ENCODE measurements around the gene SYTL3. TPM values are rescaled to one million over a fixed set of nuclear protein-coding genes. Genes with fewer than 3 reads are reported as not detected.
"Not testable (repeated sequence)": the region's sequence is repeated elsewhere in the genome, so short reads cannot be mapped to it uniquely, and the experiment has no call there.

Gene SYTL3
- total RNA-seq, 1 experiment from 2014 or later = 0.28 TPM

DNA sequence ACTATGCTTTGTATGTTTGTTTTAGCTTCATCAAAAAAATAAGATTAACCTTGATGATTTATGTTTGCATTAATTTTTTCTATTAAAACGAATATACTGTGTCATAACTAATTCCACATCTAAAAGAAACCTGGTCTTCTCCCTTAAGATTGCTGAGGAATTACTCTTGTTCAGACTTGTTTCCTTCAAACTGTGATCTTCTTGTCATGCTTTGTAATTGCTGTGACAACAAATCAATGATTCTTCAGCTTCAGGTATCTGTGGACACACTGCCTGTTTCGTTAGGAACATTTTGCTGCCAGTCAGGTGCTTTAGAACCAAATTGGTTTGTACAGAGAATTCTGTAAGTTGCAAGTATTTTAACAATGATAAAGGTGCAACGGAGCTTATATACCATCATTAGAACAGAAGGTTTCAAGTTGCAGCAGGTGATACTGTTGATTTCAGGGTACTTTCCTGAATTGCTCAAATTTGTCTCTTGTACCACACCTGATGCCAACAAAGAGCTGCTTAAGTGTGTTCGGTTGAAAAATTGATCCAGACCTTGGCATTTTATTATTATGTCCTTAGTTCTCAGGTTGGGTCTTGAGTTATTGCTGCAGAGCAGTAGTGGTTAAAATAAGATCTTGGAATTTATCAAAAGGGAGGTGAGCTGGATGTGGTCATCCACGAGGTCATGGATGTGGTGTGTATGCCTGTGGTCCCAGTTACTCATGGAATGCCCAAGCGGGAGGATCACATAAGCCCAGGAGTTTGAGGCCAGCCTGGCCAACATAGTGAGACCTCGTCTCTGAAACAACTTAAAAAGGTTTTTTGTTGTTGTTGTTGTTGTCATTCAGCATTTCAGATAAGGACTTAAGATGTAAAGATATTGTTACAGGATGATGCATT, 19.5 kb downstream of the SYTL3 start:
- H3K27ac Mint-ChIP-seq = no peak overlapping the region

DNA sequence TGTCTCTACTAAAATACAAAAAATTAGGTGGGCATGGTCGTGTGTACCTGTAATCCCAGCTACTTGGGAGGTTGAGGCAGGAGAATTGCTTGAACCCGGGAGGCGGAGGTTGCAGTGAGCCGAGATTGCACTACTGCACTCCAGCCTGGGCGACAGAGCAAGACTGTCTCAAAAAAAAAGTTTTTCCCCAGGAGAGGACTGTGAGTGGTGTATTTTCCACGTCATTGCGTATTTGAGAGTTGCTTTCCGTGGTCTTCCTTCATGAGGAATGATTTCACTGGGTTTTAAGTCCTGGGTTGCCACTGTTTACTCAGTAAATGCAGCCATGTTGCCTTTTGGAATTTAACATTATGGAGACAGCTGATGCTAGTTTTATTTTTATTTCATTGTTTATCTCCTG, 22.3 kb downstream of the SYTL3 start:
- H3K27ac Mint-ChIP-seq; H3K4me3 Mint-ChIP-seq; H3K9me3 Mint-ChIP-seq; H3K36me3 Mint-ChIP-seq; H3K4me1 Mint-ChIP-seq; DNase-seq (ENCODE audit: low spot score); ATAC-seq; H3K27me3 Mint-ChIP-seq (ENCODE audit: low read depth); POLR2A ChIA-PET: not testable (repeated sequence)
- CTCF ChIA-PET = interaction anchor here (0.7 to 4.5 kb wide), 4 partner anchors 9 to 559 kb away, joined by 4 to 14 read pairs (median 5); no protein-coding TSS in a partner anchor

More for the DNA sequence above, 19.5 kb downstream of the SYTL3 start:
- Mint-ChIP-seq H3K27me3 (ENCODE audit: low read depth) (no peaks in the 10 kb centered on the region), H3K9me3 (no peaks in the 10 kb centered on the region), H3K4me1 (no peaks in the 10 kb centered on the region), H3K4me3 (no peak overlapping the region), H3K36me3 (no peaks in the 10 kb centered on the region)
- ChIA-PET CTCF (interaction anchor here (1.6 kb wide), 1 partner anchor 9 kb away, joined by 5 read pairs; no protein-coding TSS in a partner anchor), POLR2A (no interaction called here)
- ATAC-seq = no peak
- DNase-seq (ENCODE audit: low spot score) = no peak
- TF ChIP-seq NFATC4 (CRISPR knock-in tag; IDR thresholded peaks at IDR 0.05) (no peak), NR1H2 (CRISPR knock-in tag; IDR thresholded peaks at IDR 0.05) (no peak), ZBTB21 (CRISPR knock-in tag; IDR thresholded peaks at IDR 0.05; ENCODE audit: borderline replicate concordance) (no peak), CREB1 (CRISPR knock-in tag; IDR thresholded peaks at IDR 0.05) (no peak), FOXJ3 (CRISPR knock-in tag; IDR thresholded peaks at IDR 0.05; ENCODE audit: borderline replicate concordance) (no peak), TEAD1 (CRISPR knock-in tag; IDR thresholded peaks at IDR 0.05) (no peak), ZNF671 (CRISPR knock-in tag; IDR thresholded peaks at IDR 0.05) (no peak), CBFB (CRISPR knock-in tag; IDR thresholded peaks at IDR 0.05; ENCODE audit: low read depth) (no peak), TP53 (CRISPR knock-in tag; IDR thresholded peaks at IDR 0.05) (no peak)
- TF ChIP-seq, protein P1, sequence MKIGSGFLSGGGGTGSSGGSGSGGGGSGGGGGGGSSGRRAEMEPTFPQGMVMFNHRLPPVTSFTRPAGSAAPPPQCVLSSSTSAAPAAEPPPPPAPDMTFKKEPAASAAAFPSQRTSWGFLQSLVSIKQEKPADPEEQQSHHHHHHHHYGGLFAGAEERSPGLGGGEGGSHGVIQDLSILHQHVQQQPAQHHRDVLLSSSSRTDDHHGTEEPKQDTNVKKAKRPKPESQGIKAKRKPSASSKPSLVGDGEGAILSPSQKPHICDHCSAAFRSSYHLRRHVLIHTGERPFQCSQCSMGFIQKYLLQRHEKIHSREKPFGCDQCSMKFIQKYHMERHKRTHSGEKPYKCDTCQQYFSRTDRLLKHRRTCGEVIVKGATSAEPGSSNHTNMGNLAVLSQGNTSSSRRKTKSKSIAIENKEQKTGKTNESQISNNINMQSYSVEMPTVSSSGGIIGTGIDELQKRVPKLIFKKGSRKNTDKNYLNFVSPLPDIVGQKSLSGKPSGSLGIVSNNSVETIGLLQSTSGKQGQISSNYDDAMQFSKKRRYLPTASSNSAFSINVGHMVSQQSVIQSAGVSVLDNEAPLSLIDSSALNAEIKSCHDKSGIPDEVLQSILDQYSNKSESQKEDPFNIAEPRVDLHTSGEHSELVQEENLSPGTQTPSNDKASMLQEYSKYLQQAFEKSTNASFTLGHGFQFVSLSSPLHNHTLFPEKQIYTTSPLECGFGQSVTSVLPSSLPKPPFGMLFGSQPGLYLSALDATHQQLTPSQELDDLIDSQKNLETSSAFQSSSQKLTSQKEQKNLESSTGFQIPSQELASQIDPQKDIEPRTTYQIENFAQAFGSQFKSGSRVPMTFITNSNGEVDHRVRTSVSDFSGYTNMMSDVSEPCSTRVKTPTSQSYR (CRISPR knock-in tag; IDR thresholded peaks at IDR 0.05) = no peak
- TF ChIP-seq, protein P2, sequence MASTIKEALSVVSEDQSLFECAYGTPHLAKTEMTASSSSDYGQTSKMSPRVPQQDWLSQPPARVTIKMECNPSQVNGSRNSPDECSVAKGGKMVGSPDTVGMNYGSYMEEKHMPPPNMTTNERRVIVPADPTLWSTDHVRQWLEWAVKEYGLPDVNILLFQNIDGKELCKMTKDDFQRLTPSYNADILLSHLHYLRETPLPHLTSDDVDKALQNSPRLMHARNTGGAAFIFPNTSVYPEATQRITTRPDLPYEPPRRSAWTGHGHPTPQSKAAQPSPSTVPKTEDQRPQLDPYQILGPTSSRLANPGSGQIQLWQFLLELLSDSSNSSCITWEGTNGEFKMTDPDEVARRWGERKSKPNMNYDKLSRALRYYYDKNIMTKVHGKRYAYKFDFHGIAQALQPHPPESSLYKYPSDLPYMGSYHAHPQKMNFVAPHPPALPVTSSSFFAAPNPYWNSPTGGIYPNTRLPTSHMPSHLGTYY (CRISPR knock-in tag; IDR thresholded peaks at IDR 0.05) = no peak
- TF ChIP-seq, protein P3, sequence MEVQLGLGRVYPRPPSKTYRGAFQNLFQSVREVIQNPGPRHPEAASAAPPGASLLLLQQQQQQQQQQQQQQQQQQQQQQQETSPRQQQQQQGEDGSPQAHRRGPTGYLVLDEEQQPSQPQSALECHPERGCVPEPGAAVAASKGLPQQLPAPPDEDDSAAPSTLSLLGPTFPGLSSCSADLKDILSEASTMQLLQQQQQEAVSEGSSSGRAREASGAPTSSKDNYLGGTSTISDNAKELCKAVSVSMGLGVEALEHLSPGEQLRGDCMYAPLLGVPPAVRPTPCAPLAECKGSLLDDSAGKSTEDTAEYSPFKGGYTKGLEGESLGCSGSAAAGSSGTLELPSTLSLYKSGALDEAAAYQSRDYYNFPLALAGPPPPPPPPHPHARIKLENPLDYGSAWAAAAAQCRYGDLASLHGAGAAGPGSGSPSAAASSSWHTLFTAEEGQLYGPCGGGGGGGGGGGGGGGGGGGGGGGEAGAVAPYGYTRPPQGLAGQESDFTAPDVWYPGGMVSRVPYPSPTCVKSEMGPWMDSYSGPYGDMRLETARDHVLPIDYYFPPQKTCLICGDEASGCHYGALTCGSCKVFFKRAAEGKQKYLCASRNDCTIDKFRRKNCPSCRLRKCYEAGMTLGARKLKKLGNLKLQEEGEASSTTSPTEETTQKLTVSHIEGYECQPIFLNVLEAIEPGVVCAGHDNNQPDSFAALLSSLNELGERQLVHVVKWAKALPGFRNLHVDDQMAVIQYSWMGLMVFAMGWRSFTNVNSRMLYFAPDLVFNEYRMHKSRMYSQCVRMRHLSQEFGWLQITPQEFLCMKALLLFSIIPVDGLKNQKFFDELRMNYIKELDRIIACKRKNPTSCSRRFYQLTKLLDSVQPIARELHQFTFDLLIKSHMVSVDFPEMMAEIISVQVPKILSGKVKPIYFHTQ (CRISPR knock-in tag; IDR thresholded peaks at IDR 0.05) = no peak
- TF ChIP-seq, protein P4, sequence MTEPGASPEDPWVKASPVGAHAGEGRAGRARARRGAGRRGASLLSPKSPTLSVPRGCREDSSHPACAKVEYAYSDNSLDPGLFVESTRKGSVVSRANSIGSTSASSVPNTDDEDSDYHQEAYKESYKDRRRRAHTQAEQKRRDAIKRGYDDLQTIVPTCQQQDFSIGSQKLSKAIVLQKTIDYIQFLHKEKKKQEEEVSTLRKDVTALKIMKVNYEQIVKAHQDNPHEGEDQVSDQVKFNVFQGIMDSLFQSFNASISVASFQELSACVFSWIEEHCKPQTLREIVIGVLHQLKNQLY (CRISPR knock-in tag; IDR thresholded peaks at IDR 0.05) = no peak

DNA sequence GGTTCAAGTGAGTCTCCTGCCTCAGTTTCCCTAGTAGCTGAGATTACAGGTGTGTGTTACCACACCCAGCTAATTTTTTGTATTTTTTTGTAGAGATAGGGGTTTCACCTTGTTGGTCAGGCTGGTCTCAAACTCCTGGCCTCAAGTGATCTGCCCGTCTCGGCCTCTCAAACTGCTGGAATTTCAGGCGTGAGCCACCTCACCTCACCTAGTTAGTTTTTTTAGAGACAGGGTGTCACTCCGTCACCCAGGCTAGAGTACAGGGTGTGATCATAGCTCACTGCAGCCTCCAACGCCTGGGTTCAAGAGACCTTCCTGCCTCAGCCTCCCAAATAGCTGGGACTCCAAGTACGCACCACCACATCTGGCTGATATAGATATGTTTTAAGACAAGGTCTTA, 22.9 kb downstream of the SYTL3 start:
- no peak for ATAC-seq
- H3K9me3 Mint-ChIP-seq = no peaks in the 10 kb centered on the region
- no peak overlapping the region for H3K4me3 Mint-ChIP-seq
- no peak for DNase-seq (ENCODE audit: low spot score)
- POLR2A ChIA-PET = no interaction called here
- CTCF ChIA-PET = interaction anchor here (1.0 to 4.5 kb wide), 3 partner anchors 9 to 19 kb away, joined by 4 to 14 read pairs (median 8); no protein-coding TSS in a partner anchor
- H3K27ac Mint-ChIP-seq = no peak overlapping the region
- H3K36me3 Mint-ChIP-seq = no peaks in the 10 kb centered on the region
- peaks cover 6% of the 10 kb centered on the region for H3K4me1 Mint-ChIP-seq
- no peaks in the 10 kb centered on the region for H3K27me3 Mint-ChIP-seq (ENCODE audit: low read depth)
- TF ChIP-seq, protein P5, sequence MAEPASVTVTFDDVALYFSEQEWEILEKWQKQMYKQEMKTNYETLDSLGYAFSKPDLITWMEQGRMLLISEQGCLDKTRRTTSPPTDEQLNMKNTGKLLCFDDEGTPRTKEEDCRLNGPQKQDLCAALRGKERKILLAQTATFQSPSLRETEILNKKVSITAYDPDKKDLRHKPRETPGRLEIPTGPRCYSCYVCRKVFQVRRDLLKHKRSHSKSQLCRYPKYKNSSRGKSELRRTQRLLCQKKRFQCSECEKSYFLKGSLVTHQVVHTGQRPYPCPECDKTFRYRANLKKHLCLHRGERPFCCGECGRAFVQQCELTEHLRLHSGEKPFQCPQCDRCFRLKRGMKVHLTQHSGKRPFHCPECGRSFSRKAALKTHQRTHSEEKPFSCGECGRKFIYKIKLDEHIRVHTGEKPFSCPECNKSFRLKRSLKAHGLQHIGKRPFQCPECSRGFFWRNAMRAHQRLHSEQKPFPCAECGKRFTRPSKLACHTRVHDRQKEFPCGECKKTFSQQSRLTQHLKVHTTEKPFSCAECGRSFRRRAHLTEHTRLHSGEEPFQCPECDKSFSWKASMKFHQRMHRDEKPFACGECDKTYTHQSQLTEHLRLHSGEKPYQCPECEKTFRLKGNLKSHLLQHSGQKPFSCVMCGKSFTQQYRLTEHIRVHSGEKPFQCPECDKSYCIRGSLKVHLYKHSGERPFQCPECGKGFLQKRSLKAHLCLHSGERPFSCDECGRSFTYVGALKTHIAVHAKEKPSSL (CRISPR knock-in tag; conservative IDR thresholded peaks at IDR 0.05) = no peak
- TF ChIP-seq, protein P6, sequence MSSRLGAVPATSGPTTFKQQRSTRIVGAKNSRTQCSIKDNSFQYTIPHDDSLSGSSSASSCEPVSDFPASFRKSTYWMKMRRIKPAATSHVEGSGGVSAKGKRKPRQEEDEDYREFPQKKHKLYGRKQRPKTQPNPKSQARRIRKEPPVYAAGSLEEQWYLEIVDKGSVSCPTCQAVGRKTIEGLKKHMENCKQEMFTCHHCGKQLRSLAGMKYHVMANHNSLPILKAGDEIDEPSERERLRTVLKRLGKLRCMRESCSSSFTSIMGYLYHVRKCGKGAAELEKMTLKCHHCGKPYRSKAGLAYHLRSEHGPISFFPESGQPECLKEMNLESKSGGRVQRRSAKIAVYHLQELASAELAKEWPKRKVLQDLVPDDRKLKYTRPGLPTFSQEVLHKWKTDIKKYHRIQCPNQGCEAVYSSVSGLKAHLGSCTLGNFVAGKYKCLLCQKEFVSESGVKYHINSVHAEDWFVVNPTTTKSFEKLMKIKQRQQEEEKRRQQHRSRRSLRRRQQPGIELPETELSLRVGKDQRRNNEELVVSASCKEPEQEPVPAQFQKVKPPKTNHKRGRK (CRISPR knock-in tag; IDR thresholded peaks at IDR 0.05; ENCODE audit: borderline replicate concordance) = no peak
- TF ChIP-seq ZNF219 (CRISPR knock-in tag; IDR thresholded peaks at IDR 0.05; ENCODE audit: borderline replicate concordance) = no peak

Data from WTC11 (cell line).